Gastroesophageal sphincter (tissue), 3 donors: ENCODE data around the gene NUP50.

Experiments
- CTCF ChIP-seq, 4 experiments: fragments of 200-600 bp in 2 of 4; fragments of 450-650 bp in 2 of 4; sonication (generic) in 1 of 4; IDR thresholded peaks; one replicate each; pipeline ENCODE4 v1.5.1; 2017 to 2019; ENCODE audit warnings: antibody characterized with exemption in 4 of 4, mild to moderate bottlenecking in 2 of 4, moderate library complexity in 2 of 4
- POLR2A ChIP-seq, 2 donors: fragments of 450-650 bp; IDR thresholded peaks; one replicate each; pipeline ENCODE4 v1.6.1; 2017; ENCODE audit warnings: antibody characterized with exemption in 2 of 2, mild to moderate bottlenecking in 2 of 2, moderate library complexity in 1 of 2

- no peak for TF ChIP-seq CTCF (IDR thresholded peaks at IDR 0.05)
- TF ChIP-seq POLR2A (IDR thresholded peaks at IDR 0.05), result no peak
Observed at GRCh38 chr22:45196308-45196707, 32.6 kb downstream of the NUP50 start.
